IPS-15b (cell line): ENCODE measurements around the gene ITGA8.
"Not testable (repeated sequence)": the region's sequence is repeated elsewhere in the genome, so short reads cannot be mapped to it uniquely, and the experiment has no call there.

Experiments
- H3K27me3 ChIP-seq: one replicate; pipeline ENCODE4 v1.6.1; 2013; ENCODE audit warnings: low read length; ENCODE audit not compliant: control insufficient read depth, insufficient read depth
- H3K36me3 ChIP-seq: one replicate; pipeline ENCODE4 v1.6.1; 2013; ENCODE audit warnings: low read length; ENCODE audit not compliant: control insufficient read depth, insufficient read depth
- H3K4me1 ChIP-seq: one replicate; pipeline ENCODE4 v1.6.1; 2013; ENCODE audit warnings: mild to moderate bottlenecking, low read length; ENCODE audit not compliant: control insufficient read depth, insufficient read depth
- H3K4me3 ChIP-seq: one replicate; pipeline ENCODE4 v1.5.1; 2013; ENCODE audit warnings: low read depth, low read length
- H3K9ac ChIP-seq: one replicate; pipeline ENCODE4 v1.6.1; 2013; ENCODE audit warnings: low read depth, mild to moderate bottlenecking, low read length
- H3K9me3 ChIP-seq: one replicate; pipeline ENCODE4 v1.6.1; 2013; ENCODE audit warnings: mild to moderate bottlenecking, low read length; ENCODE audit not compliant: control insufficient read depth, insufficient read depth

Gene ITGA8

DNA sequence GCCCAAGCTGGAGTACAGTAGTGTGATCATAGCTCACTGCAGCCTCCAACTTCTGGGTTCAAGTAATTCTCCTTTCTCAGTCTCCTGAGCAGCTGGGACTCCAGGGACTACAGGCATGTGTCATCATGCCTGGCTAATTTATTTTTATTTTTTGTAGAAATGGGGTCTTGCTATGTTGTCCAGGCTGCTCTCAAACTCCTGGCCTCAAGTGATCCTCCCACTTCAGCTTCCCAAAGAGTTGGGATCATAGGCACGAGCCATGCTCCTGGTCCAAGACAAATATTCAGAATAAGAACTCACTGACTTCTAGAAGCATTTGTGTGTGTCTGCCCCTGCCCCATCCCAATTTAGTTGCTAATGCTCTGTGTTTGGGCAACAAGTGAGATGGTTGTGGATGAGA is 151.8 kb downstream of the ITGA8 start:
- Histone ChIP-seq H3K9ac (no peak overlapping the region), H3K4me1 (peaks cover 4% of the 10 kb centered on the region), H3K36me3 (no peaks in the 10 kb centered on the region), H3K4me3 (no peak overlapping the region), H3K9me3 (no peaks in the 10 kb centered on the region), H3K27me3 (no peaks in the 10 kb centered on the region)

DNA sequence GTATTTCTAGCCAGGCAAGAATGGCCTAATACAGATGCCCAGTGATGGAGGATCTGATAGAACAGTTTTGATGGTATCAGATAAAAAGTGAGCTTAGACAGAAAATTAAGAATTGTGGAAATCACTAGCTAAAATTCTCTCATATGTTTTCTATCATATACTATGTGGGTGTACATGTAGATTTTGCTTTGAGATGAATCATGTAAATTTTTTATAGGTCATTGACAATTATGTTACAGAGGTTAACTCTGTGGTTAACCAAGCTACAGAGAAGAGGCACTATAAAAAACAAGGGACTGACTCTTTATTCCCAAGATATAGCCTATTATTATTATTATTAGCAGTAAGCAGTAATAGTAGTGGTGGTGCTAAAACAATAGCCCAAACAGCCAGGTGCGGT is 156.5 kb downstream of the ITGA8 start:
- H3K36me3 ChIP-seq = no peaks in the 10 kb centered on the region
- no peaks in the 10 kb centered on the region for H3K27me3 ChIP-seq
- no peaks in the 10 kb centered on the region for H3K4me1 ChIP-seq
- no peak overlapping the region for H3K4me3 ChIP-seq
- H3K9ac ChIP-seq = no peak overlapping the region
- no peaks in the 10 kb centered on the region for H3K9me3 ChIP-seq

DNA sequence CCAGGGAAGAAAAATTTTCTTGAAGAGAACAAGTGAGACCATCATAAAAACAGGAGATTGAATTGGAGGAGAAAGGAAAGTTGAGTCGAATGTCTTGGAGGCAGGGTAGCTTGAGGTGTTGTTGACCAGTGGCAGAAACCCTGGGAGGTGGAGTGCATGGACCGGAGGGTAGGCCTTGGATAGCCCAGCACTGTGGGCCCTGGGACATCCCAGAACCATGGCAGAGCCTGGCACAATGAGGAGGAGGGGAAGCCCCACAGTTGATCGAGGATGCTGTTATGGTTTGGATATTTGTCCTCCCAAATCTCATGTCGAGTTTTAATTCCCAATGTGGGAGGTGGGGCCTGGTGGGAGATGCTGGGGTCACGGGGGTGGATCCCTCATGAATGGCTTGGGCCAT is 157.1 kb downstream of the ITGA8 start:
- Histone ChIP-seq H3K4me1 (no peaks in the 10 kb centered on the region), H3K36me3 (no peaks in the 10 kb centered on the region), H3K27me3 (no peaks in the 10 kb centered on the region), H3K4me3 (no peak overlapping the region), H3K9me3 (no peaks in the 10 kb centered on the region), H3K9ac (no peak overlapping the region)

DNA sequence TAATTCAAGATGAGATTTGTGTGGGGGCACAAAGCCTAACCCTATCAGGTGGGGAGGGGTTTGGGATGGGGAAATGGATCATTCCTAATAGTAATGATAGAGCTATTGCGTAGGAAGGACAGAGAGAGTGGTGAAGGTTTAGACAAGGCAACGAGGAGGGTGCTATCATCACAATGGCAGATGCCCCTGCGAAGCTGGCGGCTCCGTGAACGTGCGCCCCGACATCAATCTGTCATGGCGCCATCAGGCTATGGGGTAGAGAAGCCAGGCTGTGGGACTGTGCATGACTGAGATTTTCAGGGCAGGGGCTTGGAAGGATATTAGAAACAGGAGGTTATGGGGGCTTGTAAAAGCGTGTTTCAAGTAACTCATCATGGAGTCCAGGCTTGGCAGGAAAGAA is 157.6 kb downstream of the ITGA8 start:
- Histone ChIP-seq H3K9ac (no peak overlapping the region), H3K27me3 (no peaks in the 10 kb centered on the region), H3K9me3 (no peaks in the 10 kb centered on the region), H3K36me3 (no peaks in the 10 kb centered on the region), H3K4me3 (no peak overlapping the region), H3K4me1 (no peaks in the 10 kb centered on the region)

DNA sequence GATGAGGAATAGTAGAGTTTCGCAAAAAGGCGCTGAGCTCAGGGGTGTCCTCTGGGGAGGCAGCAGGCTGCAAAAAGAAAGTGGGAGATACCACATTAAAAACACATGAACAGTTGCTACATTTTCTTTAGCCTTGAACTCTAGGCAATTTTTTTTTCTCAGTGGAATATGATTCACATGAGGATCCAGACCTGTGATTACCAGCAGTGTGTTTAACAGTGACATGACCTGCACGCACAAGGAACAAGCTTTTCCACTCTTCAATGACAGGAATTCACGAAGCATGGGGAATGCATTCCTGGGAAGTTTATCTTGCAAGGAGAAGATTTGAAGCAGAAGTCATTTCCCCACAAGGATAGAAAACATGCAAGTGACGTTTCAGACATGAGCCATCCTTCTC is 161.6 kb downstream of the ITGA8 start:
- no peaks in the 10 kb centered on the region for H3K27me3 ChIP-seq
- no peaks in the 10 kb centered on the region for H3K36me3 ChIP-seq
- H3K9me3 ChIP-seq = no peaks in the 10 kb centered on the region
- H3K4me3 ChIP-seq = no peak overlapping the region
- no peak overlapping the region for H3K9ac ChIP-seq
- H3K4me1 ChIP-seq = no peaks in the 10 kb centered on the region

DNA sequence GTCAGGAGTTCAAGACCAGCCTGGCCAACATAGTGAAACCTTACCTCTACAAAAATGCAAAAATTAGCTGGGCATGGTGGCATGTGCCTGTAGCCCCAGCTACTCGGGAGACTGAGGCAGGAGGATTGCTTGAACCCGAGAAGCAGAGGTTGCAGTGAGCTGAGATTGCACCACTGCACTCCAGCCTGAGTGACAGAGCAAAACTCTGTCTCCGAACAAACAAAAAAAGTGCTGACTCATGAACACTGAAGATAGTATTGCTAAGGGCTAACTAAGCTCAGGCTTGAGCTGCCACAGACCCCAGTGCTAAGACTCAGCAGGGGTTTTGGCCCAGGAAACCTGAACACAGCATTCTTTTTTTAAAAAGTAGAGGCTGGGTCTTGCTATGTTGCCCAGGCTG is 162.6 kb downstream of the ITGA8 start:
- H3K9ac ChIP-seq, H3K4me3 ChIP-seq, H3K36me3 ChIP-seq, H3K4me1 ChIP-seq, H3K27me3 ChIP-seq, H3K9me3 ChIP-seq: not testable (repeated sequence)

DNA sequence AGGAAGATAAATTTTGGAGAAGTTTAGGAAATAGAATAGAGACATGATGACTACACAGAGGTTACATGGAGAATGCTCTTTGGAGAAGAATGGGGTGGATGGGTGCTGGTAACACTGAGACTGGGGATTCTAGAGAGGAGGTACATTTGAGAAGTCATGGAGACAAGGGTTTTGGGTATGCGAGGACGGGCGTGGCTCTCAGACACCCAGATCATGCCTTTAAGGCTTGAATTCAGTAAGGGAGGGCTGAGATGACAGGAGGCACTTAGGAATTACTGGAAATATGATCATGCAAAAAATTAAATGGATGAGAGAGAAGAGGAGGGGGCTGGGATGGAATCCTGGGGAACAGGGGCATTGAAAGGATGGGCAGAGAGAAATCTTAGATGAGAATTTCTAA is 168.8 kb downstream of the ITGA8 start:
- Histone ChIP-seq H3K27me3 (no peaks in the 10 kb centered on the region), H3K4me3 (no peak overlapping the region), H3K36me3 (no peaks in the 10 kb centered on the region), H3K9me3 (no peaks in the 10 kb centered on the region), H3K9ac (no peak overlapping the region), H3K4me1 (no peaks in the 10 kb centered on the region)

DNA sequence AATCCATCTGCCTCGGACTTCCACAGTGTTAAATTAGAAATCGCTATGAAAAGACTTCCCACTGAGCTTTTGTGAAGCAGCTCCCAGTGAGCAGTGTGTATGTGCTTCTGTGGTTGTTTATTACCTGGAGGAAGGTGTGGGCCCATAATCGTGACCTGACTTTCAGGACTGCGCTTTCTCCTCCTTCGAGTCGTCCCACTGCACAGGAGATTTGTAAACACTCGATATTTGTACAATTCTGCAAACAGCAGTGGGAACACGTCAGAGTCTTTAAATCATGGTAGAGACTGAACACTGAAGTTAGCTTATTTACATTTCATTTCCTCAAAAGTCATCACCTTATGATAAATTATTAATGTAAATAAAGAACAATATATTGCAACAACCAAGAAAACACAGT is 171.4 kb downstream of the ITGA8 start:
- H3K4me3 ChIP-seq = no peak overlapping the region
- H3K9me3 ChIP-seq = no peaks in the 10 kb centered on the region
- no peak overlapping the region for H3K9ac ChIP-seq
- no peaks in the 10 kb centered on the region for H3K36me3 ChIP-seq
- H3K27me3 ChIP-seq = no peaks in the 10 kb centered on the region
- H3K4me1 ChIP-seq = no peaks in the 10 kb centered on the region

DNA sequence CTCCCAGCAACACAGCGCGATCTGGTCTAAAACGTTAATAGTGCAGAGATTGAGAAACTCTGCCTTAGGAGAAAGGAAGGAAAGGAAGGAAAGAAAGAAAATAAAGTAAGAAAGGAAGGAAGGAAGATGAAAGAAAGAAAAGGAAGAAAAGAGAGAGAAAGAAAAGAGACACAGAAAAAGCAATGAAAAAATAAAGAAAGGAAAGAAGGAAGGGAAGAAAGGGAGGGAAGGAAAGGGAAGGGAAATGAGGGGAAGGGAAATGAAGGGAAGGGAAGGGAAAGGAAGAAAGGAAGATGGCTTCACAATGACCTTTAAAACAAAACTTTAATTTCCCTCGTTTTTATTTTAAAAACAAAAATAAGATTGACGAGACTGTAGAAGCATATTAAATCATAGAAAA is 173.1 kb downstream of the ITGA8 start:
- H3K27me3 ChIP-seq = no peaks in the 10 kb centered on the region
- no peaks in the 10 kb centered on the region for H3K4me1 ChIP-seq
- no peaks in the 10 kb centered on the region for H3K9me3 ChIP-seq
- no peak overlapping the region for H3K4me3 ChIP-seq
- H3K9ac ChIP-seq = no peak overlapping the region
- H3K36me3 ChIP-seq = no peaks in the 10 kb centered on the region

DNA sequence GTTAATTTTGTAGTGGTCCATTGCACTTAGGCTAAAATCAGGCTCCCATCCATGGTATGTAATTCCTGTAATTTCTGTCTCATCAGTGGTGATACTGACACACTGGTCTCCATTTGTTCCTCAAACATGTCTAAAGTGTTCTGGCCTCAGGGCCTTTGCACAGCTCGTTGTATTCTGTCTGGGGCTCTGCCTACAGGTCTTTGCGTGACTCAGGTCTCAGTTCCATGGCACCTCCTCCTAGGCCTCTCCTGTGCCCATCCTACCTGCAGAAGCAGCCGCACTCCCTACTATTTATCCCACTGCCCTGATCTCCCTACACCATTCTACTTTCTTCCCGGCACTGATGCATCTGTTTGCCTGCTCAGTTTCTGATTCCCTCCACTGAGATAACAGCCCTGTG is 173.8 kb downstream of the ITGA8 start:
- H3K27me3 ChIP-seq = no peaks in the 10 kb centered on the region
- no peaks in the 10 kb centered on the region for H3K9me3 ChIP-seq
- H3K4me3 ChIP-seq = no peak overlapping the region
- H3K4me1 ChIP-seq = no peaks in the 10 kb centered on the region
- H3K9ac ChIP-seq = no peak overlapping the region
- H3K36me3 ChIP-seq = no peaks in the 10 kb centered on the region

DNA sequence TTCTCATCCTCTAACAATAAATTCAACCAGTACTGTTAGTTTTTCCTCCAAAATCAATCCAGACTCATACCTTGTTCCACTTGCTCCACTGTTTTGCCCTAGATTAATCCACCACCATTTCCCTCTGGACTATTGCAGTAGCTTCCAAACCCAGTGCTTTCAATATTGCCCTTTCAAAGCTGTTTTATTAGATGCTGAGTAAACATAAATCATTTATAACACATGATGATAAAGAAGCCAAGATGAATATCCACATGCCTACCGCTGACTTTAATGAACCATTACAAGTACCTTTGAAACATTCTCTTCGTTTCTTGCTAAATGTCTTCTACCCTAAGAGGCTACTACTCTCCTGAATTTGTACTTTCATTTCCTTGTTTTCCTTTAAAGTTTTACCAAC is 174.5 kb downstream of the ITGA8 start:
- Histone ChIP-seq H3K27me3 (no peaks in the 10 kb centered on the region), H3K36me3 (no peaks in the 10 kb centered on the region), H3K4me3 (no peak overlapping the region), H3K9ac (no peak overlapping the region), H3K4me1 (no peaks in the 10 kb centered on the region), H3K9me3 (no peaks in the 10 kb centered on the region)

DNA sequence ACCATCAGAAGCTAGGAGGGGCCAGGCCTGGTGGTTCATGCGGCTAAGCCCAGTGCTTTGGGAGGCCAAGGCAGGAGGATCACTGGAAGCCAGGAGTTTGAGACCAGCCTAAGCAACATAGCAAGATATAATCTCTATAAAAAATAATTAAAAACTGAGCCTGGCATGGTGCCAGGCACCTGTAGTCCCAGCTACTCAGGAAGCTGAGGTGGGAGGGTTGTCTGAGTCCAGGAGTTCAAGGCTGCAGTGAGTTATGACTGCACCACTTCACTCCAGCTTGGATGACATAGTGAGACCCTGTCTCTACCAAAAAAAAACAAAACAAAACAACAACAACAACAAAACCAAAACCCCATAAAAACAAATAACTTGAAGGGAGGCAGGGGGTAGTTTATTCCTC is 175.7 kb downstream of the ITGA8 start:
- no peaks in the 10 kb centered on the region for H3K36me3 ChIP-seq
- no peak overlapping the region for H3K4me3 ChIP-seq
- H3K4me1 ChIP-seq = no peaks in the 10 kb centered on the region
- no peak overlapping the region for H3K9ac ChIP-seq
- H3K9me3 ChIP-seq = no peaks in the 10 kb centered on the region
- no peaks in the 10 kb centered on the region for H3K27me3 ChIP-seq

DNA sequence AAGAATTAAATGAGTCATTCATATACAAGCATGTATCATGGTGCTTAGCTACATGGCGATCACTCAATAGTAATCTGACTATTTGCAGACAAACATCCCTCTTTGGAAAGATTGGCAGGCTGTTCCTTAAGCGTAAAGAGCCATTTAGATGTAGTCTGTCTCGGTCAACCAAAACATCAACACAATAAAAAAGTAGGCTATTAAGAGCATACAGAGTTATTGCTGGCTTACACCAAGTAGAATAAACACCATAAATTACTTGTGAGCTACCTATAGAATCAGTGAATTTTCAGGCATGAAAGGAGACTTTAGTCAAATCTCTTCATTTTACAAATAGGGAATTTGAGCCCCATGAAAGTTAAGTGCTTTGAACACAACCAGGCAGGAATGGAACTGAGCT is 176.9 kb downstream of the ITGA8 start:
- H3K27me3 ChIP-seq = no peaks in the 10 kb centered on the region
- H3K36me3 ChIP-seq = no peaks in the 10 kb centered on the region
- H3K4me1 ChIP-seq = no peaks in the 10 kb centered on the region
- no peak overlapping the region for H3K9ac ChIP-seq
- no peak overlapping the region for H3K4me3 ChIP-seq
- no peaks in the 10 kb centered on the region for H3K9me3 ChIP-seq
